ENCODE results near the gene GABRP. TPM values are rescaled to one million over a fixed set of nuclear protein-coding genes. Genes with fewer than 3 reads are reported as not detected.

Gene GABRP
- total RNA-seq, 1 donor from 2014 or later = 3.1 TPM

GRCh38 chr5:170846416-170846815, 62.9 kb downstream of the GABRP start:
- H3K36me3 Mint-ChIP-seq (ENCODE audit: insufficient read depth) = no peaks in the 10 kb centered on the region
- H3K27me3 Mint-ChIP-seq = no peaks in the 10 kb centered on the region
- peaks cover 7% of the 10 kb centered on the region for H3K4me1 Mint-ChIP-seq (ENCODE audit: low read depth)
- TF ChIP-seq CTCF (IDR thresholded peaks at IDR 0.05; ENCODE audit: unreplicated experiment) = no peak
- H3K27ac Mint-ChIP-seq = no peak overlapping the region
- no peak for DNase-seq (ENCODE audit: low spot score, unreplicated experiment)
- H3K9me3 Mint-ChIP-seq (ENCODE audit: low read depth) = peaks cover 3% of the 10 kb centered on the region
- no peak overlapping the region for H3K4me3 Mint-ChIP-seq (ENCODE audit: low read depth)

GRCh38 chr5:170846846-170847245, 63.3 kb downstream of the GABRP start:
- DNase-seq (ENCODE audit: low spot score, unreplicated experiment) = no peak
- no peak overlapping the region for H3K4me3 Mint-ChIP-seq (ENCODE audit: low read depth)
- no peaks in the 10 kb centered on the region for H3K27me3 Mint-ChIP-seq
- peaks cover 3% of the 10 kb centered on the region for H3K9me3 Mint-ChIP-seq (ENCODE audit: low read depth)
- no peak for TF ChIP-seq CTCF (IDR thresholded peaks at IDR 0.05; ENCODE audit: unreplicated experiment)
- H3K36me3 Mint-ChIP-seq (ENCODE audit: insufficient read depth) = no peaks in the 10 kb centered on the region
- H3K4me1 Mint-ChIP-seq (ENCODE audit: low read depth) = peaks cover 5% of the 10 kb centered on the region
- H3K27ac Mint-ChIP-seq = no peak overlapping the region

- TF ChIP-seq CTCF (IDR thresholded peaks at IDR 0.05; ENCODE audit: unreplicated experiment) = no peak
- Mint-ChIP-seq H3K27me3 (no peaks in the 10 kb centered on the region), H3K27ac (no peak overlapping the region), H3K9me3 (ENCODE audit: low read depth) (peaks cover 3% of the 10 kb centered on the region), H3K4me3 (ENCODE audit: low read depth) (no peak overlapping the region), H3K4me1 (ENCODE audit: low read depth) (no peaks in the 10 kb centered on the region), H3K36me3 (ENCODE audit: insufficient read depth) (no peaks in the 10 kb centered on the region)
- no peak for DNase-seq (ENCODE audit: low spot score, unreplicated experiment)
Observed at GRCh38 chr5:170848033-170848432, 64.5 kb downstream of the GABRP start.

- Mint-ChIP-seq H3K4me3 (ENCODE audit: low read depth) (no peak overlapping the region), H3K27me3 (no peaks in the 10 kb centered on the region), H3K4me1 (ENCODE audit: low read depth) (no peaks in the 10 kb centered on the region), H3K36me3 (ENCODE audit: insufficient read depth) (no peaks in the 10 kb centered on the region), H3K9me3 (ENCODE audit: low read depth) (peaks cover under 1% of the 10 kb centered on the region), H3K27ac (no peak overlapping the region)
- TF ChIP-seq CTCF (IDR thresholded peaks at IDR 0.05; ENCODE audit: unreplicated experiment) = no peak
- no peak for DNase-seq (ENCODE audit: low spot score, unreplicated experiment)
Observed at GRCh38 chr5:170849374-170849773, 65.8 kb downstream of the GABRP start.

GRCh38 chr5:170854566-170854965, 71.0 kb downstream of the GABRP start:
- no peak for TF ChIP-seq CTCF (IDR thresholded peaks at IDR 0.05; ENCODE audit: unreplicated experiment)
- peaks cover 9% of the 10 kb centered on the region for H3K9me3 Mint-ChIP-seq (ENCODE audit: low read depth)
- no peaks in the 10 kb centered on the region for H3K36me3 Mint-ChIP-seq (ENCODE audit: insufficient read depth)
- no peak for DNase-seq (ENCODE audit: low spot score, unreplicated experiment)
- H3K27me3 Mint-ChIP-seq = no peaks in the 10 kb centered on the region
- no peaks in the 10 kb centered on the region for H3K4me1 Mint-ChIP-seq (ENCODE audit: low read depth)
- H3K4me3 Mint-ChIP-seq (ENCODE audit: low read depth) = no peak overlapping the region
- no peak overlapping the region for H3K27ac Mint-ChIP-seq

Data from progenitor cell of endocrine pancreas (in vitro differentiated cells).